HG03575 (cell line): Measurements from ENCODE around the gene PCED1B.
"Not testable (repeated sequence)": the region's sequence is repeated elsewhere in the genome, so short reads cannot be mapped to it uniquely, and the experiment has no call there.

Source experiments
- ATAC-seq: cut with Tn5 transposase; IDR thresholded peaks from one replicate; pipeline ENCODE4 v1.9.1; 2021; ENCODE audit not compliant: unreplicated experiment, insufficient number of reproducible peaks, low FRiP score; ENCODE audit errors: extremely low read depth

PCED1B gene

GRCh38 chr12:47079468-47079980 lies at the start of gene PCED1B, which contains the start of gene AMIGO2:
TSS of gene PCED1B (plus strand) at chr12:47079621. CDS start at chr12:47235064, 155,443 bp downstream.
TSS of gene AMIGO2 (minus strand) at chr12:47079959. CDS start at chr12:47079002, 957 bp downstream.
- ATAC-seq: no peak

GRCh38 chr12:47029903-47030302 lies 49.5 kb upstream of the PCED1B start:
- ATAC-seq: no peak

- no peak for ATAC-seq
Observed at GRCh38 chr12:47032644-47033043, 46.8 kb upstream of the PCED1B start.

GRCh38 chr12:47033081-47033480 lies 46.3 kb upstream of the PCED1B start:
- no peak for ATAC-seq

GRCh38 chr12:47033789-47034555 lies 45.4 kb upstream of the PCED1B start:
- ATAC-seq: no peak

GRCh38 chr12:47034661-47035060 lies 44.8 kb upstream of the PCED1B start:
- ATAC-seq: no peak

- ATAC-seq: no peak
Observed at GRCh38 chr12:47035484-47035883, 43.9 kb upstream of the PCED1B start.

- ATAC-seq: no peak
Observed at GRCh38 chr12:47038270-47038748, 41.1 kb upstream of the PCED1B start.

GRCh38 chr12:47039079-47039478 lies 40.3 kb upstream of the PCED1B start:
- ATAC-seq: no peak

- no peak for ATAC-seq
Observed at GRCh38 chr12:47039756-47040155, 39.7 kb upstream of the PCED1B start.

- ATAC-seq: no peak
Observed at GRCh38 chr12:47041327-47041726, 38.1 kb upstream of the PCED1B start.

- no peak for ATAC-seq
Observed at GRCh38 chr12:47048541-47048940, 30.9 kb upstream of the PCED1B start.

GRCh38 chr12:47051291-47051690 lies 28.1 kb upstream of the PCED1B start:
- ATAC-seq: not testable (repeated sequence)

- ATAC-seq: no peak
Observed at GRCh38 chr12:47052274-47052673, 27.1 kb upstream of the PCED1B start.

GRCh38 chr12:47053961-47054360 lies 25.5 kb upstream of the PCED1B start:
- ATAC-seq: no peak

GRCh38 chr12:47054659-47055058 lies 24.8 kb upstream of the PCED1B start:
- ATAC-seq: no peak

GRCh38 chr12:47055856-47056255 lies 23.6 kb upstream of the PCED1B start:
- not testable (repeated sequence) for ATAC-seq

- ATAC-seq: not testable (repeated sequence)
Observed at GRCh38 chr12:47056944-47057343, 22.5 kb upstream of the PCED1B start.

- ATAC-seq: not testable (repeated sequence)
Observed at GRCh38 chr12:47058640-47059039, 20.8 kb upstream of the PCED1B start.

- ATAC-seq: no peak
Observed at GRCh38 chr12:47065546-47065945, 13.9 kb upstream of the PCED1B start.
